ENCODE measurements around the gene FAP.

Gene FAP

DNA sequence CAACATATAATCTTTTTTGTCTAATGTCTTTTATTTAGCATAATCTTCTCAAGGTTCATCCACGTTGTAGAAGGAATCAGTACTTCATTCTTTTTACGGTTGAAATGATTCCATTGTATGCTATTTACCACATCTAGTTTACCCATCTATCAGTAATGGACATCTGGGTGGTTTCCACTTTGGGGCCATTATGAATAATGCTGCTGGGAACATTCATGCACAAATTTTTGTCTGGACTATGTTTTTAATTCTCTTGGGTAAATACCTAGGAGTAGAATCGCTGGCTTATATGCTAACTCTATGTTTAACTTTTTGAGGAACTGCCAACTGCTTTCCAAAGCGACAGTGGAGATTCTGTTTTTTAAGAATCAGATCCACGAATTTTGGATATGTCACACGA is 83.8 kb downstream of the FAP start:
- Histone ChIP-seq H3K27ac (no peak overlapping the region), H3K36me3 (no peaks in the 10 kb centered on the region), H3K27me3 (ENCODE audit: insufficient read depth, low read depth, severe bottlenecking) (no peaks in the 10 kb centered on the region), H3K9me3 (ENCODE audit: severe bottlenecking) (no peaks in the 10 kb centered on the region), H3K4me3 (ENCODE audit: low read depth, low read length) (no peak overlapping the region)
- no peak for TF ChIP-seq CTCF (IDR thresholded peaks at IDR 0.05; ENCODE audit: low read depth, low read length)
- no peak for DNase-seq

DNA sequence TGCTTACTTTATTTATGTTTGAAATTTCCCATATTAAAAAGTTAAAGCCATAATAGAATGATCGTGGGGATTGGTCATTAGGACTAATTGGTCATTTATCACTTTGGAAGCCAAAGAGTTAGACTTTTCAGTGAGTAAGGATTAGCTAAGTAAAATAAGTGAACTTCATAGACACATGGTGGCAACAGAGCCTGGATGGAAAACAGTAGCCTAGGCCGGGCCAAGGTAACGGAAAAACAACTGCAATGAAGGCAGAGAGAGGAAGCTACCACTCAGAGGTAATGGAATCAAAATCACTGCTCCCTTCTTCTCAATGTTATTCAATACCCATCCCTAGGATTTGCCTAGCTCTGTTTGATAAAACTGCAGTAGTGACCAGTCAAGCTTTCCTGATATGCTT is 87.1 kb downstream of the FAP start:
- no peak for TF ChIP-seq CTCF (IDR thresholded peaks at IDR 0.05; ENCODE audit: low read depth, low read length)
- no peak overlapping the region for H3K4me3 ChIP-seq (ENCODE audit: low read depth, low read length)
- H3K27me3 ChIP-seq (ENCODE audit: insufficient read depth, low read depth, severe bottlenecking), result no peaks in the 10 kb centered on the region
- DNase-seq, result no peak
- no peaks in the 10 kb centered on the region for H3K9me3 ChIP-seq (ENCODE audit: severe bottlenecking)
- H3K27ac ChIP-seq, result no peak overlapping the region
- no peaks in the 10 kb centered on the region for H3K36me3 ChIP-seq

- Histone ChIP-seq H3K27ac (no peak overlapping the region), H3K36me3 (no peaks in the 10 kb centered on the region), H3K27me3 (ENCODE audit: insufficient read depth, low read depth, severe bottlenecking) (no peaks in the 10 kb centered on the region), H3K4me3 (ENCODE audit: low read depth, low read length) (no peak overlapping the region), H3K9me3 (ENCODE audit: severe bottlenecking) (no peaks in the 10 kb centered on the region)
- TF ChIP-seq CTCF (IDR thresholded peaks at IDR 0.05; ENCODE audit: low read depth, low read length), result peak; percentile 18; the same call in 1 of the 2 replicates
- DNase-seq, result no peak
Measured at GRCh38 chr2:162155093-162155492, 88.2 kb downstream of the FAP start.

- DNase-seq, result peak; percentile 66
Measured at GRCh38 chr2:162153608-162154224, 89.5 kb downstream of the FAP start.

GRCh38 chr2:162152147-162152546 is 91.1 kb downstream of the FAP start, which contains the start of gene GCG:
TSS of gene GCG (minus strand) at chr2:162152247. CDS start at chr2:162149178, 3,069 bp downstream.
- TF ChIP-seq CTCF (IDR thresholded peaks at IDR 0.05; ENCODE audit: low read depth, low read length), result no peak
- Histone ChIP-seq H3K4me3 (ENCODE audit: low read depth, low read length) (no peak within 1 kb of the TSS), H3K36me3 (no peaks in the 10 kb centered on the region), H3K27ac (no peak within 1 kb of the TSS), H3K27me3 (ENCODE audit: insufficient read depth, low read depth, severe bottlenecking) (no peaks in the 10 kb centered on the region), H3K9me3 (ENCODE audit: severe bottlenecking) (no peaks in the 10 kb centered on the region)
- no peak for DNase-seq

More at GRCh38 chr2:162153608-162154224, 89.5 kb downstream of the FAP start:
- no peaks in the 10 kb centered on the region for H3K36me3 ChIP-seq
- H3K27ac ChIP-seq, result no peak overlapping the region
- no peak overlapping the region for H3K4me3 ChIP-seq (ENCODE audit: low read depth, low read length)
- H3K9me3 ChIP-seq (ENCODE audit: severe bottlenecking), result no peaks in the 10 kb centered on the region
- H3K27me3 ChIP-seq (ENCODE audit: insufficient read depth, low read depth, severe bottlenecking), result no peaks in the 10 kb centered on the region
- peak; percentile 74 for TF ChIP-seq CTCF (IDR thresholded peaks at IDR 0.05; ENCODE audit: low read depth, low read length)

DNA sequence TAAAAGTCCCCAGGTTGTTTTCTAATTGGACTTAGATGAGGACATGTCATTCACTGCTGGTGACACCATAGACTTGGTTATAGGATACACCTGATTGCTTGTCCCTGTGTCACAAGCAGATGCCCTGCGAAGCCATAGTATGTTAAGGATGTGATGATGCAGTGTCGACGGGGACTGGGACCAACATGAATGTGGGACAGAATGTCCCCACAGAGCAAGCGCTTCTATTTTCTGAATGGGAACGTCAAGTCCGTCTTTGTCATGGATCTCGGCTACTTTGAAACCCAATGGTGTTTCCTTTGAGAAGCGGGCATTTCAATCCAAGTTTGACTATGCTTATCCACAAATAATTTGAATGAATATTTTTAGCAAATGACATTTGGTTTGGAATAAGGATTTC is 93.3 kb downstream of the FAP start:
- DNase-seq, result no peak
- TF ChIP-seq CTCF (IDR thresholded peaks at IDR 0.05; ENCODE audit: low read depth, low read length), result no peak
- Histone ChIP-seq H3K36me3 (no peaks in the 10 kb centered on the region), H3K27ac (no peak overlapping the region), H3K9me3 (ENCODE audit: severe bottlenecking) (no peaks in the 10 kb centered on the region), H3K4me3 (ENCODE audit: low read depth, low read length) (no peak overlapping the region), H3K27me3 (ENCODE audit: insufficient read depth, low read depth, severe bottlenecking) (no peaks in the 10 kb centered on the region)
